GM21717 (cell line): ENCODE data around the gene FYN.

Experiments
- ATAC-seq: cut with Tn5 transposase; IDR thresholded peaks from one replicate; pipeline ENCODE4 v1.9.1; 2021; ENCODE audit warnings: mild to moderate bottlenecking, moderate library complexity; ENCODE audit not compliant: unreplicated experiment

FYN gene

DNA sequence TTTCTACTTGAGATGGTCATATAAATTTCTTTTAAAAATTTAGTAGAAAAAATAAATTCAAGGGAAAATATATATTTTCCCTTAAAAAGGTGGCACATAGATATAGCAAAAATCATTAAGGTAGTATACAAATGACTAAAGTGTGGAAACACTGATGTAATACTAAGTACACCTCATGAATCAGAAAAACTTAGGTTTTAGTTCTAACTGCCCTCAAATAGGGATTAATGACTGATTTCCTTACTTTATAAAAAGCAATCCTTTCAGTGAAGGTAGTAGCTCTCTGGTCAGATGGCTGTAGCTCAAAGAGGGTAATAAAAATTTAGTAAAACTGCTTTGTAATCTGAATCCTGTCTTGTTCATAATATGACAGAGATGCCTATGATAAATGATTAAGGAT is 63.5 kb downstream of the FYN start:
- no peak for ATAC-seq

DNA sequence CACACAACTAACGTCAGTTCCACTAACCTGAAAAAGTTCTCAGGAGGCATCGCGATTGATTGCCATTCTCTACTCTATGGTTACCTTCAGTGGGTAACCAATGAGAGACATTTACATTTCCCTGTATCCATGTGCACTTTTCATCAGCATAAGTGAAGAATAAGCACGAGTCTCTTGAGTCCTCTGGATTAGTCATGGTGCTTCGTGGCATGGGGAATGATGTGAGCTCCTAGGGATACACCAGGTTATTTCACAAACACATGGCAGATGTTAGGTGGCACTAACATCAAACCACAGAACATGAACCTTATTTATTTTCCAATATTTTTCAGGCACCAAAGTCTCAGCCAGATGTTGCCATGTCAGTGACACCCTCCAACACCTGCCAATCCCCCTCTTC is 64.0 kb downstream of the FYN start:
- ATAC-seq = no peak

DNA sequence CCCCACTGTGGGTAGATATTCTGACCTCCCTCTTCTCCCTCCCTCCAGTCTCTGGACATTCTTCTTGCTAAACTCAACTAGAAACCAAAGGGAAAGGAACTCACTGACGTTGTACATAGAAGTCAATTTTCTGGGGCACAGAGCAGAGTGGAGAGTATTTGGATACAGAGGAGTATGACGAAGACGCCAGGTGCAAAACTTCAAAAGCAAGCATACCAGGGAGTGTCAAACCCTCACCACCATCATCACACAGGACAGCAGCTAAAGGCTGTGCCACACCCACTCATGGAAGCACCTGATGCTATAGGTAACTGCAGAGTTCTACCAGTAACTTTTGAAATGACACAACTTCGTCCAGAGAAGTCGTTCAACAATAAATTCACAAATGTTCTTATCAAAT is 64.8 kb downstream of the FYN start:
- ATAC-seq = no peak

DNA sequence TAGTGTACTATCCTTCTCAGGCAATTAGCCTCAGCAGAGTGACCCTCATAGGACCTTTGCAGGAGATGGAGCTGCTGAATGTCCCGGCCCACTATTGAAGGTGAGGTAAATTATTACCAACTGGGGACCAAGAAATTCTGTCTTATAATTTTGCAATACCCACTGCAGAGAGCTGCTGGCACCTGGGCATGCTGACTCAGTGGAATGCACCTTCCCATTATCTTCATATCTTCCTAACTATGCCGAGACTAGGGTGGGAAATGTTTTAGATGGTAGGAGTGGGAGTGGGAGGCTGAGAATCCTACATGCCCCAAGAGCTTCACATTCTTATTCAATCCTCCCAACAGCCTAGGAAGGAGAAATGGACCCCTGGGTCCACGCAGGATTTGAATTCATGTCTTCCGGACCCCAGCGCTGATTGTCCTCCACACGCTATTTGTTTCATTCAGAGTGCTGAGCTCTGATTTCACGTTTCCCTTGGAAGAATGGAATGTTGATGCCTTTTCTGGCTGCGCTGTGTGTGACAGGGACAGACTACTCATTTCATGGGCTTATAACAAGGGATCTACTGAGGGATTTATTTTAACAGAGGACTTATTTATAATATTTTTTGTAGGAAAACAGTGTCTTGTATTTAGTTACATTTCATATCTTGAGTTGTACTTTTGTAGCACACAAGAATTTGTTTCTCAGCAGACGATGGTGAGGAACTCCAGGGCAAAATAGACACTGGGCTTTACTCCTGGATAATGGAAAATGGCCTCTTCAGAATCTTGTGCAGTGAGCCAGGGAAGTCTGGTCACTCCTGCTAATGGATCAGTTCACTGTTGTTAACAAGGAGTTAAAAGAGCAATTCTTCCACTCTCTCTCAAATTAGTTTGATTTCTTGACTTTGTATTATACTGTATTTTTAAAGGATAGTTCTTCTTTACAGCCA is 66.4 kb downstream of the FYN start:
- ATAC-seq = no peak

DNA sequence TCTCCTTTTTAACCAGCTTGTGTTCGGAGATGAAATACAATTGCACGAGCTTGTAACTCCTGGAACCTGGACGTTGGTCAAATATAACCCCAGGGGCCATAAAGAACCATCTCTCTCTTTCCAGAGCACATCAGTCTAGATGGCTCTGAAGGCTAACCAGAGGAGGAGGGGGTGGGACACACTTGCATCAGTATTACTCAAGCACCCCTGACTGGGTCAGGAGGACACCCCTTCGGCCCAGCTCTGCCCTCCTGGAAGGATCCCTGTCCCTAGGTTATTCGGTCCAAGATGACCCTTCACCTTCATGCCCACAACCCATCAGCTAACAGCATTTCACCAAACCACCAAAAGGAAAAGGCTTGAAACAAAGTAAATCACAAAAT is 67.1 kb downstream of the FYN start:
- ATAC-seq = no peak

DNA sequence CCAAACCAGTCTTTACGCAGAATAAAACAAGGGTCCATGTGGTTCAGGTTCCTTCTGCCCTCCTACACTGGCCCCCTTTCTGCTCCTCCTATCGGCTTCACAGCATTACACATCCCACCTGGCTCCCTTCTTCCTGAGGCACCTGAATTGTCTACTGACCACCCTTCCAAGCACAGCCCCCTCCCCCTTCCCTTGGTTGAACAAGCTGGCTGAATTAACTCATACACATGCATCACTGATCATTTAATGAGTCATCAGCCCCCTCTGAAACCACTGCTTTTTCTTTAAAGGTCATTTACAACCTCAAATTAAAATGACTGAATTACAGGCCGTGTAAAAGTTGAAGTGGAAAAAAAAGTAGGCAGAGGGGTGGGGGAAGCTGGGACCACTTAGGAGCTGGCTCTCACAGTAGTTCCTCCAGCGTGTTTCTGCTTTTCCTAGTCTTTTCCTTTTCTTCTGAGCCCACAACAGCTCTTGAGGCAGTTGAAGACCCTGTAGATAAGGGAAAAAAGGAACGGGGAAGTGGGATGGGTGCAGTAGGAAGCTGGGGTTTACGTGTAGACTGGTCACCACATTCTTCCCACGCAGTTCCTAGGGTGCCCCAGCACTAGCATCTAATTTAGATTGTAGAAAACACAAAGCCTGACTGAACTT is 67.6 kb downstream of the FYN start:
- ATAC-seq = peak; percentile 42

DNA sequence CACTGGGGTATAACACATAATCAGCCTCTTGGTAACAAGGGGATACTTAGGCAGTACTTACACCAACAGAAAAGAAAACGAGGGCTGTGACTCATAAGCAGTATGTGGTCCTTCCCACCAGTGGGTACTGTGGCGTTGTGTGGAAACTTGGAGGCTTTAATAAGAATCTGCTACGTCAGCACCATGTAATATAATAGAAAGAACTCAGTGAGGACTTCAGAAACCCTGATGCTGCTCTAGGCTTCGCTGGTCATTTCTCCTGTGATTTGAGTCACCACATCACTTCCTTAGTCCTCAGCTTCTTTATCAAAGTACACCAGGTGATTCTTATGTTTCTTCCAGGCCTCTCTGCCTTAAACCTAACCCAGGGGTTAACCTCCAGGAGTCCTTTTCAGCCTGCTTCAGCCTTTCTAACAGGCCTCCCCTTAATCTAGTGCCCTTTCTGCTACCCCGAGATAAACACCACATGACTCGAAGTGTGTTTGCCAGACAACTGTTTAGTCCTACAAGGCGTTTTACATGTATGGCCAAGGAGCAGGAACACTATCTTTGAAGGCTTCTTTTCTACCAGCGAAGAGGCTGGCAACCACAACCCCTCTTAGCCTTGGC is 68.5 kb downstream of the FYN start:
- ATAC-seq = peak; percentile 71

DNA sequence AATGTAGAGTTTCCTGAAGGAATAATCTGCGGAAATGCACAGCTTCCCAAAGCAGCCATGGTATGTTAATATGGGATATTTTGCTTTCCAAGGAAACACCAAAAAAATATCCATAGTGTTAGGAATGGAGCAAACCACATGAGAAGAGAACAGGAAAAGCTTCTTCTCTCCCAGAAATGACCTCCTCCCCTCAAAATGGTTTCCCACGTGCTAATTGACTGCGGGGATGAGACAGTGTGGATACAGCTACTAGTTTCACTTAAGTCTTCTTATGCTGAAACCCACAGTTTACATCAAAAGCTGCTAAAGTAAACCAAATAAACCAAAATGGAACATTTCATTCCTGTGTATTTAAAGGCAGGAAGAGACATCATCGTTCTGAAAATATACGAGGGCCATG is 69.4 kb downstream of the FYN start:
- no peak for ATAC-seq

DNA sequence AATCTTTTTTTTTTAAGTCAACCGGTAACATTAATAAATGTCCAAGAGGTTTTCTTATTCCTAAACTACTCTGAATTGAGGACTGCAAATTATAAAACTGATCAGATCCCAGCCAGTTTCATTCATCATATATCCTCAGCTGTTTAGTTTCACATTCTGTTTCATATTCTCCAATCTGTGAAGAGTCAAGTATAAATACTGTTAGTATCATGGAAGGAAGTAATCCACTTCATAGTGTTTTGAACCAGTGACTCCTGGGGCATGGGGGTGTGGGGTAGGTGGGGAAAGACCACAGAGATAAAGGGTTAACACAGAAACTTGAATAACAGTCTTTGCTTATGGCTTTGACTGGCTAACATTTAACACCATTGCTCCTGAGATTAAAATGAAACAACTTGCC is 69.9 kb downstream of the FYN start:
- ATAC-seq = no peak

DNA sequence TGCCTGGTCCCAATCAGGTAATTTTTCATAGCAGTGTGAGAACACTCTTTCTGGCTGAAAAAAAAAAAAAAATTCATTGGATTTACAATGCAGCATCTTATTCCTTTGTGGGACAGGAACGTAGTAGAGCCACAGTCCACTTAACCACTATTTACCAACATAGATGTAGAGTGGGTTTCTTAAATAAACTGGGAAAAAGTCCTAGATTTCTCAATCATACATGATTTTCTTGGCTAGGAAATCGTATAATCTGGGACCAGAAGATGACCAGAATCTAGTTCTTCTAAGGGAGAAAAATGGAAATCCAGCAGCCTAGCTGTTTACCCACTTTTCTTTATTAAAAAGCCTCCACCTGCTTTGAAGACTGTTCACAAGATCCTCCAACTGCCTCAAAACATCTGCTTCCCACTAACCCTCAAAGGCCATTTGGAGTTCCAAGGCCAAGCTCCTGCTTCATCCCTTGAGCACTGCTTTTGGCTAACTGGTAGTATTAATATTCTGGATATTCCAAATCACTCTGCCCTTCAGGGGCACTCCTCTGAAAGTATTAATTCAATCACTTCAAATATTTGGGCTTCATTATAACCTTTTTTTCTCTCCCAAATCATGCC is 70.4 kb downstream of the FYN start:
- ATAC-seq = no peak

DNA sequence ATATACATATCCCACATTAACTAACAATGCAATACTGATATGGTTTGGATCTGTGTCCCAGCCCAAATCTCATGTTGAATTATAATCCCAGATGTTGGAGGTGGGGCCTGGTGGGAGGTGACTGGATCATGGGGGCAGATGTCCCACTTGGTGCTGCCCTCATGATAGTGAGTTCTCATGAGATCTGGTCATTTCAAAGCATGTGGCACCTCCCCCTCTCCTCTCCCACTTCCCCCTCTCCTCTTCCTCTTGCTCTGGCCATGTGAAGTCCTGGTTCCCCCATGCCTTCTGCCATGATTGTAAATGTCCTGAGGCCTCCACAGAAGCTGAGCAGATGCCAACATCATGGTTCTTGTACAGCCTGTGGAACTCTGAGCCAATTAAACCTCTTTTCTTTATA is 71.2 kb downstream of the FYN start:
- ATAC-seq = no peak

DNA sequence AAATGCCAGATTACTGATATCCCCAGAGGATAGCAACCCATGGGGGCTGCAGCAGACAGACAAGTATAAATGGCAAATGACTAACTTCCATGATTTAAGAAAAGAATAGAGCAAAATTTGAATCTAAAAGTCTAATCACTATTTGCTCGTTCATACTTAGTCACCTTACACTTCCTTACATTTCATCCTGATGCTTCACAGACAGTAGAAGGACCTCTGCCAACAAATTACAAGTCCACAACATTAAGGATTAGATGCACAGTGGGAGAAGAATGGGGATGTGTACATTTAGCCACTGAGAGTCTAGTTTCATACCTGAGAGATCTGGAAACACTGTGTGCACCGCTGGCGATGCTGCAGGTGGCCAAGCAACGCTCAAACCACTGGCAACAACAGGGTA is 72.4 kb downstream of the FYN start:
- no peak for ATAC-seq

DNA sequence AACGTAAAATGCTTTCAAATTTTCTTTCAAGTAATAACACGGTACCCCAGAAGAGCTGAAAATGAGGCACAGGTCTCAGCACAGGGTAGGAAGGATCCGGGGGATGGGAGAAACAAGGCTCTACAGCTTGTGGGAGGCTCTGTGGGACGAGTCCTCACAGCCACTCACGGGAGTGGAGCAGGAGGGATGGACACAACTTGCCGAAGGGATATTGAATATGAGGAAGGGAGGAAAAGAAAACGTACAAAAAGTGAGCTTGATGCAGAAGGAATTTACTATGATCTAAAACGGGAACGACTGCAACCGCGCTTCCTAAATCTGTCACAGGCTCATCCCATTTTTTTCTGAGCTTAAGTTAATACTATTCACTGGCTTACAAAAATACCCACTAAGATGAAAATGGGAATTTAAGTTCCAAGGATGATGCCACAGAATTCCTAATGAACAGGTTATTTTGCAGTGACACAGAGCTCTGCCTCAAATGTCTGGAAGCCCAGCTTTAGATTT is 72.9 kb downstream of the FYN start:
- no peak for ATAC-seq

DNA sequence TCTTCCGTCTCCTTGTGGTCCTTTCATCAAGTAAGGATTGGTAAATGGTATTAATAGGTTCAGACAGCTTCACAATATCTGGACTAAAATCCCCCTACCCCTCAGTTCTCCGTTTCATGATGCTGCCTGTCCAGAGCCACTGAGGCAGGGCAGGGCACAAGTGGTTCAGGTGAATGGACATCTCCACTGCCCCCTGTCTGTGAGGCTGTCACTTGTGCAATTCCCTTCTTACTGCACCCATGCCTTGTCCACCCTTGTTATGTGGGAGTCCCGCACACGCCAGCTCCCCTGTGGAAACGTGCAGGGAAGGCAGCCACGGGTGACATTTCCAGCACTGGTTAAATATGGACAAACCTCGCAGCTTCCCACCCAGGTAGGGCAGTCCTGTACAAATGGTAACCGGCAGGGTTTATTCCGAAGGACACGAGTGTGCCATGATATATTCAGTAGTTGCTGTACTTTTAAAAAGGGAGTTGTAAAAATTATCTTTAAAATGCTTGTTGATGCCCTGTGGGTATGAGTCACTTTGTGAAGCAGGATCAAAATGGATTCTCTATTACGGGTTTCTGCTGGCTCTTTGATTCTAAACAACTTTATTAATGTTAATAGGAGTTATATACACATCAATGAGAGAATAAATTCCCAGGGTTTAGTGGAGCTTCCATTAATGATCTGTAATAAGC is 73.5 kb downstream of the FYN start:
- no peak for ATAC-seq

DNA sequence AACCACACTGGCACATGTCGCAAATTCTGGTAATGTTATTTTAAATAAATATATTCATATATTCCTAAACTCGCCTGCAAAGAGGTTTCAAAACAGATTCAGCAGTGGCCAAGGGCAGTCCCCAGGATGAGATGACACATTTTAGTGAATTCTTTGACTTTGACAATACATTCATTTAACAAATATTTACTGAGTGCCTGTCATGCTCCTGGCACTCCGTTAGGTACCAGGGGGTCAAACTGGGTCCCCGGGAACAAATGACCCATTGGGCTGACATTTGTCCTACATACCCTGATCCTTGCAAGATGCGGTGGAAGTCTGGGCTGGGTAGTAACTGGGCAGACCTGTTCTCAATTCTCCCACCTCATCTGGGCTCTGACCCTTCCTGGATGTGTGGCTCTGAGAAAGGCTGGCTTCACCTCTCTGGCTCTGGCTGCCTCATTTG is 74.9 kb downstream of the FYN start:
- no peak for ATAC-seq

DNA sequence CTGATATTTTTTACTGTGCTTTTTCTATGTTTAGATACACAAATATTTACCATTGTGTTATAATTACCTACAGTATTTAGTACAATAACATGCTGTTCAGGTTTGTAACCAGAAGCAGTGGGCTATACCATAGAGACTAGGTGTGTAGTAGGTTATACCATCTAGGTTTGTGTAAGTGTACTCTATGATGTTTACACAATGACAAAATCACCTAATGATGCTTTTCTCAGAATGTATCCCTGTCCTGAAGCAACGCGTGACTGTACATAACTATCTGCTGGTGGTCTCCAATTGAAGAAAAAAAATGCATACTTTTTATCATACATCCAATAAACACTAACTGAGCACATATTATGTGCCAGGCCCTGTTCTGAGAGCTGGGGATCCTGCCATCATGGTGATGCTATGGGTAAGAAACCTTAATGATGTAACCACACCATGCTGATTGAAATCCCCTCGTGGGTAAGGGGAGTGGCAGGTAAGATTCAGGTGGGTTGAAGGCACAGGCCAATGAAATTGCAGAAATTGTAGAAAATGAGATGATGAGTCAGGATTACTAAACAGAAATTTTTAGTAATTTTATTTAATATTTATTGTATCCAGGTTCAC is 76.8 kb downstream of the FYN start:
- no peak for ATAC-seq

DNA sequence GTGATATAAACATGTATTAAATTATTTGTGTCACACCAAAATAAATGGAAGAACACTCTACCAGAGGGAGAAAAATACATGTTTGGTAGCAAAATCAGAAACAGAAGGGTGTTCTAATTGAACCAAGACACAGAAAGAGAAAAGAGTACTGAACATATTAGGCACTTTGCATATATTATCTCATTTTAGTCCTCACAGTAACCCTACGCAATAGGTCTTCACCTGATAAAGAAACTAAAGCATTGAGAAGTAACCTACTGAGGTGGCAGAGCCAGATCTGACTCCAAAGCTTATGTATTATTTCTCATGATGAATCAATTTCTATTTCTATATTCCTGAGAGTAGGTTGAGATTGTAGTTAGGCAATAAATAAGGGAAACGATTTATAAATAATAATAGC is 77.7 kb downstream of the FYN start:
- no peak for ATAC-seq

DNA sequence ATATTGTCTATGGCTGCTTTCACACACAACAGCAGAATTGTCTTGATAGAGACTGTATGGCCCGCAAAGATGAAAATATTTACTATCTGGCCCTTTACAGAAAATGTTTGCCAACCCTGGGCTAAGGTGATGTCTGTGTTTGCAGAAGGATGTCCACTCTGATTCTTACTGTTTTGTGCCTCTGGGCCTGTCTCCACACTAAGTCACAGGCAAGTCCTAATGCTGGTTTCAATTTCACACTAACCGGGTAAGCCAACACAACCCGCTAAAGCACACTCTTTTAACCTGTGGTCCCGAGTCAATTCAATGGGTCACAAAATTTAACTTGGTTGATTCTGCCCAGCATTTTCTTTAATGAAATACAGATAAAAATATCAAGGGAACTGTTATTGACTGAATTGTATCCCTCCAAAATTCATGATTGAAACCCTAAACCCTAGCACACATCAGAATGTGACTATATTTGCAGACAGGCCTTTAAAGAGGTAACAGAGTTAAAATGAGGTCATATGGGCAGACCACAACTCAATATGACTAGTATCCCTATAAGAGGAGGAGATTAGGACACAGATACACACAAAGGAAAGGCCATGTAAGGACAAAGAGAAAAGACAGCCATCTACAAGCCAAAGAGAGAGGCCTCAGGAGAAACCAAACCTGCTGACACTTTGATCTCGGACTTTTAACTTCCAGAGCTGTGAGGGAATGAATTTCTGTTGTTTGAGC is 78.4 kb downstream of the FYN start:
- no peak for ATAC-seq

DNA sequence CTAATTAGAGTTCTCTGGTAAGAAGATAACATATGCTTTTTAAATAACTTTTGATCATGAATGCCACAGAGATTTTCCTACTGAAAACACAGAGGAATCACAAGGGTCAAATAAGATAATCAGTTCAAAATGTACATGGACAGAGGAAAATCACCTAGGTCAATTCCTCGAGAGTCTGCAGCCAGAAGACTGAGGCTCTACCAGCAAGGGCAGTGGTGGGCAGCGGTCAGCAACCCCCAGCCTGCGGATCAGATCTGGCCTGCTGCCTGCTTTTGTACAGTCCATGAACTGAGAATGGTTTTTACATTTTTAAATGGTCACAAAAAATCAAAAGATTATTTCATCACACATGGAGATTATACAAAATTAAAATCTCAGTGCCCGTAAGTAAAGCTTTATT is 79.0 kb downstream of the FYN start:
- no peak for ATAC-seq

DNA sequence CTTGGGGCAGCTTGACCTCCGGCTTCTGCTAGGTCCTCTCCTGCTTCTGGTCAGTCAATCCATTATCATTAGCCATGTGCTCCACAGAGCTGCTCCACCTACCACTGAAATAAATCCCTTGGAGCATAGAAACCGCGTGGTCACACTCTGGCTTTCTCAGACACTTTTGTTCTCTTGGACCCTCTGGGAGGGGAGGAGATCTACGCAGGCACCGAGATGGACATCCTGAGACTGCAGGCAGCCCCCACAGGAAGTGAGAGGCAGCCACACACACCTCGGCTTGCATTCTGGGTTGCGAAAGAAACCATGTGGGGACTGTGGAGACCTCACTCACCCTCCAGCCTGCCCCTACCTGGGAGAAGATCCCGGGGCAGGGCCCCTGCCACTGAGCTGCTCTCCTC is 79.5 kb downstream of the FYN start:
- no peak for ATAC-seq
